SK-N-MC (cell line): ENCODE data around the gene OR9I1.

ENCODE experiments used
- DNase-seq: peaks from one replicate; pipeline ENCODE4 v3.0.0-alpha.2; 2011; ENCODE audit warnings: low read depth, low spot score
- H3K27ac ChIP-seq: fragments of 200-600 bp; sonication (generic); 2 replicates; pipeline ENCODE4 v1.5.1; 2016; ENCODE audit warnings: mixed run types
- H3K36me3 ChIP-seq: fragments of 200-600 bp; sonication (generic); 2 replicates; pipeline ENCODE4 v1.6.1; 2017; ENCODE audit warnings: antibody characterized with exemption, low read length, mixed read lengths; ENCODE audit not compliant: insufficient read depth
- H3K4me3 ChIP-seq: fragments of 200-600 bp; sonication (generic); 2 replicates; pipeline ENCODE4 v1.5.1; 2016
- H3K9ac ChIP-seq: fragments of 200-600 bp; sonication (generic); 2 replicates; pipeline ENCODE4 v1.8.0; 2017; ENCODE audit warnings: mixed run types, mixed read lengths; ENCODE audit not compliant: insufficient read length
- H3K9me3 ChIP-seq: fragments of 200-600 bp; sonication (generic); 2 replicates; pipeline ENCODE4 v1.6.1; 2017; ENCODE audit warnings: low read depth, mild to moderate bottlenecking, antibody characterized with exemption, low read length, moderate library complexity, mixed read lengths
- EZH2 ChIP-seq: fragments of 200-600 bp; sonication (generic); IDR thresholded peaks from one replicate; pipeline ENCODE4 v1.6.1; 2017; ENCODE audit warnings: antibody characterized with exemption
- FOXP2 ChIP-seq: optimal IDR thresholded peaks from 2 replicates; pipeline ENCODE3; 2011; ENCODE audit warnings: mild to moderate bottlenecking, moderate library complexity; ENCODE audit not compliant: insufficient read depth; ENCODE audit errors: extremely low read length, control extremely low read depth
- POLR2AphosphoS5 ChIP-seq: IDR thresholded peaks from 2 replicates; pipeline ENCODE4 v1.6.1; 2012; ENCODE audit warnings: mild to moderate bottlenecking, low read depth, low read length, borderline replicate concordance

OR9I1 gene

GRCh38 chr11:58133309-58134076 is 8.2 kb upstream of the OR9I1 start:
- no peak overlapping the region for H3K4me3 ChIP-seq
- DNase-seq = no peak
- H3K36me3 ChIP-seq = no peaks in the 10 kb centered on the region
- H3K9me3 ChIP-seq = no peaks in the 10 kb centered on the region
- TF ChIP-seq FOXP2 (no peak), POLR2AphosphoS5 (no peak), EZH2 (no peak)
- H3K27ac ChIP-seq = no peak overlapping the region
- no peak overlapping the region for H3K9ac ChIP-seq

DNA sequence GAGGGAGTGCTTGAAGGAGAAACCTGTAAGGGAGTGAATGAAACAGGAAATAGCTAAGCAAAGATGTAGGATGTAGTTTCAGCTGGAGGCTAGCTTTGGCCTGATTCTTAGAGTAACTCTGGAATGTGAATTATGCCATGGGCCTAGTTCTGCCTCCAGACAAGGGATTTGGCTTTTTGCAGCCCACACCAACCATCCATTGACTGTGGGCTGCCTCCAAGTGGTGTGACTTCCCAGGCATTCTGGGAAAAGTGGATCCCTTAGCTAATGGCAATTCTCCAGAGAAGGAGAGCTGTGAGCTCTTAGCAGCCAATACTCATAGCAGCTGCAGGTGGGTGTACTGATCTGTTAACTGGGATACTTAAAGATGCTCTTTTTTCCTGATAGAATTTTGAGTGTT is 2.0 kb upstream of the OR9I1 start:
- no peaks in the 10 kb centered on the region for H3K36me3 ChIP-seq

GRCh38 chr11:58121096-58121495 is 4.2 kb downstream of the OR9I1 start:
- H3K9me3 ChIP-seq = no peaks in the 10 kb centered on the region
- no peaks in the 10 kb centered on the region for H3K36me3 ChIP-seq
- no peak overlapping the region for H3K9ac ChIP-seq
- no peak for TF ChIP-seq POLR2AphosphoS5
- no peak for TF ChIP-seq FOXP2
- no peak for TF ChIP-seq EZH2
- no peak overlapping the region for H3K4me3 ChIP-seq
- no peak for DNase-seq
- no peak overlapping the region for H3K27ac ChIP-seq

More for the DNA sequence above, 2.0 kb upstream of the OR9I1 start:
- Histone ChIP-seq H3K9me3 (no peaks in the 10 kb centered on the region), H3K27ac (no peak overlapping the region), H3K4me3 (no peak overlapping the region), H3K9ac (no peak overlapping the region)
- TF ChIP-seq EZH2 (no peak), FOXP2 (no peak), POLR2AphosphoS5 (no peak)
- no peak for DNase-seq

GRCh38 chr11:58097437-58097836 is 27.9 kb downstream of the OR9I1 start:
- H3K9me3 ChIP-seq = no peaks in the 10 kb centered on the region
- no peak overlapping the region for H3K27ac ChIP-seq
- DNase-seq = no peak
- TF ChIP-seq EZH2 (no peak), POLR2AphosphoS5 (no peak), FOXP2 (no peak)
- H3K9ac ChIP-seq = no peak overlapping the region
- H3K4me3 ChIP-seq = no peak overlapping the region
- no peaks in the 10 kb centered on the region for H3K36me3 ChIP-seq

DNA sequence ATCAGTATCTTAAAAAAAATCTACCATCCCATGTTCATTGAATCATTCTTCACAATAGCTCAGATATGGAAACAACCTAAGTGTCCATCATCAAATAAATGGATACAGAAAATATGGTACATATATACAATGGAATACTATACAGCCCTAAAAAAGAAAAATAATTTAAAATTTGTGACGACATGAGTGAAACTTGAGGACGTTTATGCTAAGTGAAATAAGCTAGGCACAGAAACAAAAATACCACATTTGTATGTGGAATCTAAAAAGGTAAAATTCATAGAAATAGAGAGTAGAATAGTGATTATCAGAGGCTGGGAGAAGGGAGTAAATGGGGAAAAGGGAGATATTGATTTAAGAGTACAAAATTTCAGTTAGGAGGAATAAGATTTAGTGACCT is 38.8 kb downstream of the OR9I1 start:
- TF ChIP-seq POLR2AphosphoS5 = no peak
- TF ChIP-seq EZH2 = no peak
- TF ChIP-seq FOXP2 = no peak
- H3K9me3 ChIP-seq = no peaks in the 10 kb centered on the region
- no peak overlapping the region for H3K27ac ChIP-seq
- no peak for DNase-seq
- no peaks in the 10 kb centered on the region for H3K36me3 ChIP-seq
- no peak overlapping the region for H3K9ac ChIP-seq
- H3K4me3 ChIP-seq = no peak overlapping the region

DNA sequence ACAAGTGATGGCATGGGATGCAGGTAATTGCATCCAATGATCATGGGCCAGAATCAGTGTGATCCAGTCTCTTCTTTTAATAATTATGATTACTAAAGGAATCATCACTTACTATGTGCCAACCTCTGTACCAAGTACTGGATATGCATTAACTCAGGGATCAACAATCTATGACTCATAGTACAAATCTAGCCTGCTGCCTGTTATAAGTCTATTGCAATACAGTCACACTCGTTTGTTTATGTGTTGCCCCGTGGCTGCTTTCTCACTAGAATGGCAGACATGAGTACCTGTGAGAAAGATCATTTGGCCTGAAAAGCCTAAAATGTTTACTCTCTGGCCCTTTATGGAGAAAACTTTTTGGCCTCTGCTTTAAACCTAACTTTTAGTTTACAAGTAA is 49.5 kb downstream of the OR9I1 start:
- H3K4me3 ChIP-seq = no peak overlapping the region
- no peaks in the 10 kb centered on the region for H3K36me3 ChIP-seq
- H3K27ac ChIP-seq = no peak overlapping the region
- no peaks in the 10 kb centered on the region for H3K9me3 ChIP-seq
- DNase-seq = no peak
- TF ChIP-seq POLR2AphosphoS5 (no peak), FOXP2 (no peak), EZH2 (no peak)
- no peak overlapping the region for H3K9ac ChIP-seq

GRCh38 chr11:58070585-58070984 is 54.7 kb downstream of the OR9I1 start:
- Histone ChIP-seq H3K9me3 (no peaks in the 10 kb centered on the region), H3K9ac (no peak overlapping the region), H3K4me3 (no peak overlapping the region), H3K36me3 (no peaks in the 10 kb centered on the region), H3K27ac (no peak overlapping the region)
- DNase-seq = no peak
- no peak for TF ChIP-seq EZH2
- TF ChIP-seq FOXP2 = no peak
- no peak for TF ChIP-seq POLR2AphosphoS5

DNA sequence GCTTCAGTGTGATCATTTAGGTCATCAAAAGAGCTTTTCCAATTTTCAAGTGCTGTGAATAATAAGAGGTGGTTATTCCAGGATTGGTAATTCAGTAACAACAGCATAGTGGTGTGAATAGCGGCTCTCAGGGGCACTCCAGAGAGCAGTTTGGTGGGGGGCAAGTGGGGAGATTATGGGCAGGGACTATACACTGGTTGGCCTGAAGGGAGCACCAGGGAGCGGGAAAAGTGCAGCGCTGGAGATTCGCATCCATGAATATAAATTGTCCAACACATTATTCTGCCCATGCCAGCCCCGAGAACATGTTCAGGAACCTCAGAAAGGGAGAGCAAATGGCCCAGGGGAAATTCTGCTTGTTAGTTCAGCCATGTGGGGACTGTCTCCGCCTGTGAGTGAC is 56.7 kb downstream of the OR9I1 start:
- DNase-seq = no peak
- Histone ChIP-seq H3K9ac (no peak overlapping the region), H3K9me3 (no peaks in the 10 kb centered on the region), H3K4me3 (no peak overlapping the region), H3K36me3 (no peaks in the 10 kb centered on the region), H3K27ac (no peak overlapping the region)
- TF ChIP-seq FOXP2 (no peak), EZH2 (no peak), POLR2AphosphoS5 (no peak)

DNA sequence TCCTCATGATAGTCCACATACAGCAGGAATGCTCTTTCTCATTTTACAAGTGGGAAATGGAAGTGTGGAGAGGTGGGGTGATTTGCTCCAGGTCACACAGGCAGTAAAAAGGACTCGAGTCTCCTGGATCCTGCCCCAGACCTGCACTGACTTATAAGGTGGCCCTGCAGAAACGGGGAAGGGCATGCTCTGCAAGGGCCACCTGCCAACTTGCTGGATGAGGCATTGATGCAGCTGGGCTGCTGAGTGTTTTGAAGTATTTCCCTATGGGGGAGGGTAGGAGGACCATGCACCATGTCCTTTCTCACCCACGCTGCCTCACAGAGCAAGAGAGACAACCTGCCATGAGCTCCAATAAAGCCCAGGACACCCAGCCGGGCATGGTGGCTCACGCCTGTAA is 57.6 kb downstream of the OR9I1 start:
- no peak for DNase-seq
- Histone ChIP-seq H3K9ac (no peak overlapping the region), H3K4me3 (no peak overlapping the region), H3K36me3 (no peaks in the 10 kb centered on the region), H3K27ac (no peak overlapping the region), H3K9me3 (no peaks in the 10 kb centered on the region)
- no peak for TF ChIP-seq EZH2
- no peak for TF ChIP-seq FOXP2
- no peak for TF ChIP-seq POLR2AphosphoS5
